Mesenchymal stem cell (in vitro differentiated cells and primary cell): ENCODE data around the gene TSPAN4.

Source experiments
- DNase-seq: peaks from one replicate; pipeline ENCODE4 v3.0.0-alpha.2; 2013
- H2AFZ ChIP-seq: one replicate; pipeline ENCODE4 v1.6.1; 2013; ENCODE audit warnings: low read depth, mild to moderate bottlenecking, control low read depth, inconsistent platforms, low read length, moderate library complexity
- H2AK5ac ChIP-seq: 2 replicates; pipeline ENCODE4 v1.6.1; 2013; ENCODE audit warnings: low read length, moderate library complexity, mild to moderate bottlenecking, inconsistent platforms; ENCODE audit not compliant: severe bottlenecking
- H2BK120ac ChIP-seq: one replicate; pipeline ENCODE4 v1.6.1; 2013; ENCODE audit warnings: low read depth, mild to moderate bottlenecking, inconsistent platforms, low read length, moderate library complexity
- H2BK12ac ChIP-seq, 2 experiments: one replicate each; pipeline ENCODE4 v1.6.1; 2013; ENCODE audit warnings: inconsistent platforms in 2 of 2, low read length in 2 of 2, mild to moderate bottlenecking in 2 of 2, moderate library complexity in 2 of 2, control low read depth in 1 of 2
- H2BK15ac ChIP-seq: one replicate; pipeline ENCODE4 v1.6.1; 2013; ENCODE audit warnings: mild to moderate bottlenecking, low read depth, inconsistent platforms; ENCODE audit not compliant: poor library complexity, severe bottlenecking
- H2BK5ac ChIP-seq: 2 replicates; pipeline ENCODE4 v1.6.1; 2013; ENCODE audit warnings: low read depth, mild to moderate bottlenecking, low read length, control low read depth, inconsistent platforms; ENCODE audit not compliant: poor library complexity, severe bottlenecking
- H3K14ac ChIP-seq, 2 experiments: one replicate each; pipeline ENCODE4 v1.6.1; 2013; ENCODE audit warnings: inconsistent platforms in 2 of 2, low read length in 2 of 2, control low read depth in 1 of 2, mild to moderate bottlenecking in 1 of 2, moderate library complexity in 1 of 2
- H3K18ac ChIP-seq, 2 experiments: one replicate each; pipeline ENCODE4 v1.6.1; 2013; ENCODE audit warnings: inconsistent platforms in 2 of 2, low read length in 2 of 2, control low read depth in 1 of 2, low read depth in 1 of 2, mild to moderate bottlenecking in 1 of 2
- H3K23ac ChIP-seq, 2 experiments: one replicate each; pipeline ENCODE4 v1.6.1; 2013; ENCODE audit warnings: inconsistent platforms in 2 of 2, low read length in 2 of 2, mild to moderate bottlenecking in 2 of 2, moderate library complexity in 2 of 2, control low read depth in 1 of 2
- H3K27ac ChIP-seq: 2 replicates; pipeline ENCODE4 v1.5.1; 2013; ENCODE audit warnings: mild to moderate bottlenecking, moderate library complexity, low read length, control low read depth, inconsistent platforms; ENCODE audit not compliant: poor library complexity, severe bottlenecking
- H3K27me3 ChIP-seq, 2 experiments: 2 replicates each; pipeline versions ENCODE4 v1.6.1 to v1.7.0; 2013; ENCODE audit warnings: low read length in 2 of 2, mild to moderate bottlenecking in 2 of 2, moderate library complexity in 2 of 2, control low read depth in 1 of 2, inconsistent platforms in 1 of 2; ENCODE audit not compliant: control insufficient read depth in 1 of 2, insufficient read depth in 1 of 2
- H3K36me3 ChIP-seq, 2 experiments: 2 replicates each; pipeline versions ENCODE4 v1.6.1 to v1.7.0; 2013; ENCODE audit warnings: low read length in 2 of 2, control low read depth in 1 of 2, inconsistent platforms in 1 of 2, low read depth in 1 of 2, mild to moderate bottlenecking in 1 of 2; ENCODE audit not compliant: insufficient read depth in 2 of 2, control insufficient read depth in 1 of 2
- H3K4ac ChIP-seq, 2 experiments: one replicate each; pipeline ENCODE4 v1.6.1; 2013; ENCODE audit warnings: inconsistent platforms in 2 of 2, low read length in 2 of 2, mild to moderate bottlenecking in 2 of 2, moderate library complexity in 2 of 2, control low read depth in 1 of 2, low read depth in 1 of 2
- H3K4me1 ChIP-seq: 2 replicates; pipeline ENCODE4 v1.6.1; 2013; ENCODE audit warnings: low read depth, low read length, control low read depth; ENCODE audit not compliant: control insufficient read depth, insufficient read depth
- H3K4me2 ChIP-seq: 2 replicates; pipeline ENCODE4 v1.6.1; 2013; ENCODE audit warnings: low read length, mild to moderate bottlenecking, inconsistent platforms; ENCODE audit not compliant: poor library complexity, severe bottlenecking
- H3K4me3 ChIP-seq, 2 experiments: 2 replicates each; pipeline versions ENCODE4 v1.5.1 to v1.7.0; 2013; ENCODE audit warnings: low read length in 2 of 2, mild to moderate bottlenecking in 2 of 2, control low read depth in 1 of 2, low read depth in 1 of 2; ENCODE audit not compliant: insufficient read depth in 1 of 2
- H3K79me1 ChIP-seq: replicated peaks from 2 replicates; pipeline ENCODE4 v1.6.1; 2013; ENCODE audit warnings: mild to moderate bottlenecking, control low read depth, low read length, inconsistent platforms; ENCODE audit not compliant: poor library complexity, severe bottlenecking
- H3K9ac ChIP-seq: 2 replicates; pipeline ENCODE4 v1.7.0; 2013; ENCODE audit warnings: mild to moderate bottlenecking, low read length, moderate library complexity
- H3K9me3 ChIP-seq: 2 replicates; pipeline ENCODE4 v1.7.0; 2013; ENCODE audit warnings: mild to moderate bottlenecking, low read length; ENCODE audit not compliant: control insufficient read depth
- H4K8ac ChIP-seq: one replicate; pipeline ENCODE4 v1.6.1; 2013; ENCODE audit warnings: inconsistent platforms, mild to moderate bottlenecking, low read length, moderate library complexity
- H4K91ac ChIP-seq: one replicate; pipeline ENCODE4 v1.6.1; 2013; ENCODE audit warnings: mild to moderate bottlenecking, low read length, inconsistent platforms
- WGBS: methylation state at CpG from one replicate; pipeline ENCODE4 v1.1.7; 2013; ENCODE audit warnings: mixed read lengths; 5-methylcytosine and 5-hydroxymethylcytosine counted together

TSPAN4 gene

DNA sequence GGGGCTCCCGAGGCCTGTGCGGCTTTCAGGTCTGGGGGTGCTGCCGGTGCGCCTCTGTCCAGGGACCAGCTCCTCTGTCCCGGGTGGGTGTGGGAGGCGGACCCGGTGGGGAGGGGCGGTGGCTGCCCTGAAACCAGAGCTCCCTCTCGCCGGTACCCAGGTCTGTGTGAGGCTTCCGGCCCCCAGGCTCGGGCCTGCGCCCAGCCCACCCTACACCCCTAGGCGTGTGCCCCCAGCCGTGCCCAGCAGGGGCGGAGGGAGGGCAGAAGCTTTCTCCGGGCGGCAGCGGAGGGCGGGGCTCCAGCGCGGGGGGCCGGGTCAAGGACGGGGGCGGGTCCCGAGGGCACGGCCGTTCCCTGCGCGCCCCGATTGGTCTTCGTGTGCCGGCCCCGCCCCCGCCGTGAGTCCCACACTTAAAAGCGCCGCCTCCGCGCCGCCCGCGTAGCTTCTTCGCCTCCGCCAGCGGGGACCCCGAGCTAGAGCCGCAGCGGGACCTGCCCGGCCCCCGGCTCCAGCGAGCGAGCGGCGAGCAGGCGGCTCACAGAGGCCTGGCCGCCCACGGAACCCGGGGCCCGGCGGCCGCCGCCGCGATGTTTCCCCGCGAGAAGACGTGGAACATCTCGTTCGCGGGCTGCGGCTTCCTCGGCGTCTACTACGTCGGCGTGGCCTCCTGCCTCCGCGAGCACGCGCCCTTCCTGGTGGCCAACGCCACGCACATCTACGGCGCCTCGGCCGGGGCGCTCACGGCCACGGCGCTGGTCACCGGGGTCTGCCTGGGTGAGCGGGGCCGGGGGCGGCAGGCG lies 23.3 kb upstream of the TSPAN4 start:
- Histone ChIP-seq H2AK5ac (peak overlapping the region; percentile 90), H3K9ac (peak overlapping the region; percentile 97), H3K27me3 (no peaks in the 10 kb centered on the region), H3K4ac (peak overlapping the region; percentile 42 to 91), H2BK120ac (peak overlapping the region; percentile 82), H3K9me3 (no peaks in the 10 kb centered on the region), H3K36me3 (peaks cover 11 to 48% of the 10 kb centered on the region in 2 experiments), H3K14ac (peak overlapping the region; percentile 58 to 67), H4K8ac (peak overlapping the region; percentile 94), H3K4me3 (peak overlapping the region; percentile 93), H2BK12ac (peak overlapping the region; percentile 18 to 91), H3K4me2 (peak overlapping the region; percentile 87), H2BK5ac (peak overlapping the region; percentile 88), H3K79me1 (peaks cover 18% of the 10 kb centered on the region), H3K4me1 (peaks cover 35% of the 10 kb centered on the region), H3K23ac (peak overlapping the region in 1 of 2 experiments; percentile 50), H2AFZ (peak overlapping the region; percentile 78), H2BK15ac (peak overlapping the region; percentile 82), H4K91ac (peak overlapping the region; percentile 94), H3K18ac (peak overlapping the region; percentile 86 to 90), H3K27ac (peak overlapping the region; percentile 70)
- DNase-seq = peak; percentile 86
- 3% methylated on average over 77 of the region's 96 CpGs for WGBS

DNA sequence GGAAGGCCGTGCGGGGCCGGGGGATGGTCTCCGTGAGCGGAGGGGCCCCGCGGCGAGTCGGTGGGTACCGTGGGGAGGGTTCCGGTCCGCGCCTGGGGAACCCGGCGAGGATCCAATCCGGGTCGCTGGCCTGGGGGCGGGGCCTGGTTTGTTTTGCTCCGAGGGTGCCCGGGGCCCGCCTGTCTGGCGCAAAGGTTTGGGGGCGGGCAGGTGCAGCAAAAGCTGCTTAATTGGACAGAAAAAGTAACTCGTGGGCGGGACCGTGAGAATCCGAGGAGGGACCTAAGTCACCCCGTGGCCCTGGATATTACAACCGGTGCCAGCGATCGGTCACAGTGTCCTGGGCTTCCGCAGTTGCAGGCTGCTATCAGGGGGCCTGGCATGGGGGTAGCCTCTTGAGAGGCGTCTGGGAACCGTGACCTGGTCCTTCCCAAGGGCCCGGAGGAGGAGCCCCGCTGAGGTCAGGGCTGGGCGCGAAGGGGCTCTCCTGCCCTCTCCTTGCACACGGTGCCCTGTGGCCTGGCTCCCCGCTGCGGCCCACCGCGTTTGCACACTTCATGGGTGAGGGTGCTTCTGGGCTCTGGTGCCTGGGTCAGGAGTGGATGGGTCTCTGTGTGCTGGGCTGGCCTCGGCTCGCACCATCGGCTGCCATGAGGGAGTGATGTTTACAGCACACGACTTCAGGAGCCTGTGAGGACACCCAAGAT lies 22.6 kb upstream of the TSPAN4 start:
- Histone ChIP-seq H2BK15ac (no peak overlapping the region), H3K23ac (no peak overlapping the region), H3K79me1 (peaks cover 20% of the 10 kb centered on the region), H2BK120ac (peak overlapping the region; percentile 71), H3K14ac (peak overlapping the region in 1 of 2 experiments; percentile 63), H3K36me3 (peaks cover 19 to 51% of the 10 kb centered on the region in 2 experiments), H2BK5ac (no peak overlapping the region), H3K4ac (no peak overlapping the region), H3K27ac (no peak overlapping the region), H3K9me3 (no peaks in the 10 kb centered on the region), H2AFZ (no peak overlapping the region), H4K91ac (no peak overlapping the region), H3K4me2 (peak overlapping the region; percentile 55), H3K4me1 (peaks cover 37% of the 10 kb centered on the region), H3K4me3 (peak overlapping the region; percentile 93), H3K27me3 (no peaks in the 10 kb centered on the region), H2BK12ac (no peak overlapping the region), H2AK5ac (no peak overlapping the region), H3K18ac (peak overlapping the region in 1 of 2 experiments; percentile 86), H3K9ac (peak overlapping the region; percentile 97), H4K8ac (peak overlapping the region; percentile 53)
- peak; percentile 80 for DNase-seq
- 12% methylated on average over 46 of the region's 47 CpGs for WGBS

DNA sequence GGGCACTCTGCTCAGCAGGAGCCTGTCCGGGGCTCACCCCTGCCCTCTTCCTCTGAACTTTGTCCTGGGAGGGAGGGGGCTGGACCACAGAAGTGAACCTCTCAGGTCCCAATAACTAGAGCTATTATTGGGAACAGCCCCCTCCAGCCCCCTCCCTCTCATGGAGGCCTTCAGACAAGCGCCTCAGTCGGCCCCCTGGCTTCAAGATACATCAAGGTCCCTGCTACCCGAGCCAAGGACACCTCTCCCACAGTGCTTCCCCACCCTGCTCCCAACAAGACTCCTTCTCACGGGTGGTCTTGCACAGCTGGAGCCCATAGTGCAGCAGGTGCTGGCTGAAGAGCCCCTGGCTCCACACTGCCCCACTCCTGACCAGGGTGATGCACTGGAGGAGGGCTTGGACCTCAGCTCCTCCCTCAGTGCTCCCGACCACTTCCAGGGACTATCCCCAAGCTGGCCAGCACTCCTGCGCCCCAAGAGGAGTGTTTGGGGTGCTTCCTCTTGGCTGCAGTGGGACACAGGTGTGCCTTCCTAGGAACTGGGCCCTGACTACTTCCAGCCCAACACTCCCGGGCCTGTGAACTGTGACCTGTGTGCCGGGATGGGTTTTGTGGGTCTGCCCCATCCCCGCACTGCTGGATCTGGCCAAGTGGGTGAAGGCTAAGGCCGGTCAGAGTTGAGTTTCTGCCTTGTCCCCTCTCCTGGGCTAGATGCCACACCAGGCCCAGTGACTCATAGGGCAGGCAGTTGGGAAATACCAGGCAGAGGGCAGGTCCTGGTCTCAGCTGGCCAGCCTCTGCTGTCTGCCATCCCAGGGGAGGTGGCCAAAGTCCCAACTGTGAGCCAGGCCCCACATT lies 21.8 kb upstream of the TSPAN4 start:
- H3K27me3 ChIP-seq = no peaks in the 10 kb centered on the region
- peaks cover 25 to 52% of the 10 kb centered on the region in 2 experiments for H3K36me3 ChIP-seq
- no peak overlapping the region for H4K91ac ChIP-seq
- H3K9me3 ChIP-seq = no peaks in the 10 kb centered on the region
- H2BK12ac ChIP-seq = no peak overlapping the region
- H3K4me2 ChIP-seq = peak overlapping the region; percentile 55
- no peak overlapping the region for H2BK15ac ChIP-seq
- H3K4me1 ChIP-seq = peaks cover 41% of the 10 kb centered on the region
- H2AFZ ChIP-seq = no peak overlapping the region
- peak; percentile 71 for DNase-seq
- H3K79me1 ChIP-seq = peaks cover 20% of the 10 kb centered on the region
- no peak overlapping the region for H3K14ac ChIP-seq
- H3K4me3 ChIP-seq = peak overlapping the region; percentile 93
- no peak overlapping the region for H3K23ac ChIP-seq
- no peak overlapping the region for H3K18ac ChIP-seq
- no peak overlapping the region for H3K4ac ChIP-seq
- H2BK5ac ChIP-seq = no peak overlapping the region
- no peak overlapping the region for H4K8ac ChIP-seq
- no peak overlapping the region for H2AK5ac ChIP-seq
- no peak overlapping the region for H3K27ac ChIP-seq
- no peak overlapping the region for H2BK120ac ChIP-seq
- WGBS = 88% methylated on average over 11 of the region's 11 CpGs
- H3K9ac ChIP-seq = peak overlapping the region; percentile 97
